ENCODE measurements around the gene CCM2.
"Not testable (repeated sequence)": the region's sequence is repeated elsewhere in the genome, so short reads cannot be mapped to it uniquely, and the experiment has no call there.

The CCM2 gene

DNA sequence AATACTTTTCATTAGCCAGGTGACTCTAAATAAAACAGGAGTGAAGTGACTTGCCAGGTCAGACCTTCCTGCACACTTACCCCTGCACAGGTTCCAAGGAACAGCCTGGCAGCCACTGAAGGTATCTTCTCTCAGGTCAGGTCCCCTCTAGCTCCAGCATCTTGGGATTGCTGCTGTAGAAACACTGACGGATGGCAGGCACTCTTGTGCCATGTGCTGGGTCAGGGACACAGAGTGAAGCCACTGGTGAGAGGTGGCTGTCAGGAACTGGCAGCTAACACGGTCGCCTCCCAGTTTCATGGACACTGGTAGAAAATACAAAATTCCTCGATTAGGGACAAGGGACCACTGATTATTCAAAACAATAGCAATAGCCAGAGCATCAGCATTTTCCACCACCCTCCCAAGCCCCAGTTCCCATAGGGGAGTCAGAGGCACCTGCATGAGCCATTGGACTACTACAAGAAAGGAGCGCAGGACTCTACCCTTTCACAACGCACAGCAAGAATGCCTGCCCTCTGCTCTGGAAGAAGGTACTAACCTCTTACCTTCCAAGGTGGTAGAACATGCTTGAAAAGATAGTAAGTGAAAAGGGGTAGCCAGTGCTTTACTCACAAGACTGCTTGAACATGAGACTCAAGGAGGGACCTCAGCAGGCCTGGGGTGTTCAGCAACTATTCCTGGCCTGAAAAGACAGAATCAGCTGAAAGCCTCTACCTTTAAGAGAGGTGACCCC is 16.1 kb upstream of the CCM2 start:
- DNase-seq = no peak

DNA sequence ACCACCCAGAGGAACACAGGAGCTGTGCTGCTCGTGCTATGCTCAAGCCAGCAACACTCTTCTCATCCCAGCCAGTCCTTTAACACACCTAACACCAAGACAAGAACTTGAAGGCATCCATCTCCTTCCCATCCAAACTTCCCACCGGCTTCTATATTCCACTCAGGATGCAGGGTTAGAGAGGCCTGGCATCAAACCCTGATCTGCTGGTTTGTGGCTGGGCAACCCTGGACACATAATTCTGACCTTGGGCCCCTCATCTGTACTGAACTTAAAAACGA is 15.6 kb upstream of the CCM2 start:
- no peak for DNase-seq

DNA sequence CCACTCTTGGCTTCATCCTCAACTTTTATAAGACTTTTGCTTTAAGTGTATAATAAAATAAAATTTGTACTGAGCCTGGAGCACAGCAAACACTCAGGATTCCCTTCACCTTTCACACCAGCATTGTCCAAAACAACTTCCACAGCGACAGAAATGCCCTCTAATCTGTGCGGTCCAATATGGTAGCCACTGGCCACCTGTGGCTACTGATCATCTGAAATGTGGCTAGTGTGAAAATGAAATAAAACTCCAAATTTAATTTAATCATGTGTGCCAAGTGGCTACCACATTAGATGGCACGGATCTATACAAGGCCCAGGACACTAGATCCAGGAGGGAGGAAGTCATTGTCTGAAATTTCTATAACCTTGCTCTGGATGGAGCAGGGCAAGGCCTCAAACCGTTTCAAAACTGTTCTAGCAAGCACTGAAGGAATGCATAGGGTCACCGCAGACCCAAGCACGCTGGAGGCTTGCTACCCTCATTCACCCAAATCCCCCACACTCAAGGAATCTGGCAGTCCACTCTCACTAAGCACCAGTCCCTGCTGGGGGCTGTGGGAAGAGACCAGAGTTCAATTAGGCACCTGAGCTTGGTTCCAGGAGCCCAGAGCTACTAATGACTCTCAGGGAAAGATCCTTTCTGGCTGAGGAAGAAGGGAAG is 14.8 kb upstream of the CCM2 start:
- no peak for DNase-seq

DNA sequence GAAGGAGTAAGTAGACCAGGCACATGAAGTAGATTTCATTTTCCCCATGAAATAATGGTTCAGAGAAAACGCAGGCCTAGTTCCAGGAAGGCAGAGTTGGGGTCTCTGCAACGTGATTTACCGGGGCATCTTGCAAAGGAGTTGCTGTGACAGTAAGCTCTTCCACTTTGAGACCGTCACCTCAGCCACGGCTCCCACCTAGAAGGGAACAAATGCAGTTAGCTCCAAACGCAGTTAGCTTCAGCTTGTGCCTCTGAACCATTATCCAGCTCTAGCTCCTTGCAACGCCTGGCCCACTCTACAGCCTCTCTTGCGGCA is 14.1 kb upstream of the CCM2 start:
- no peak for DNase-seq

GRCh38 chr7:44986218-44987053 is 13.6 kb upstream of the CCM2 start:
- peak; percentile 98 for DNase-seq

GRCh38 chr7:44987457-44987856 is 12.5 kb upstream of the CCM2 start:
- DNase-seq = no peak

DNA sequence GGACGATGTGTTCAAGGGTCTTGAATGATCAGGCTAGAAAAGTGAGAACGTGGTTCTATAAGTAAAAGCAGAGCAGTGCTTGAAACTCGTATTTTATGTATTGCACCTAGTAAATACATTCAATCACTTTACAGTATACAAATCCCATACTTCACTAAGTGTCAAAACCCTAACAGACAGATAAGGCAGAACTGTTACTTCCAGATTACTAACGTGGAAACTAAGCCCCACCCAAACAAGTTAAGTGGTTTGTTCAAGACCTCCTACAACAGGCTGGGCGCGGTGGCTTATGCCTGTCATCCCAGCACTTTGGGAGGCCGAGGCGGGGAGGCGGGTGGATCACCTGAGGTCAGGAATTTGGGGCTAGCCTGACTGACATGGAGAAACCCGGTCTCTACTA is 12.0 kb upstream of the CCM2 start:
- DNase-seq = no peak

GRCh38 chr7:44988701-44989100 is 11.3 kb upstream of the CCM2 start:
- no peak for DNase-seq

- DNase-seq = no peak
Observed at GRCh38 chr7:44989132-44989531, 10.9 kb upstream of the CCM2 start.

- no peak for DNase-seq
Observed at GRCh38 chr7:44990109-44991023, 9.6 kb upstream of the CCM2 start.

- DNase-seq = not testable (repeated sequence)
Observed at GRCh38 chr7:44992004-44992795, 7.8 kb upstream of the CCM2 start.

DNA sequence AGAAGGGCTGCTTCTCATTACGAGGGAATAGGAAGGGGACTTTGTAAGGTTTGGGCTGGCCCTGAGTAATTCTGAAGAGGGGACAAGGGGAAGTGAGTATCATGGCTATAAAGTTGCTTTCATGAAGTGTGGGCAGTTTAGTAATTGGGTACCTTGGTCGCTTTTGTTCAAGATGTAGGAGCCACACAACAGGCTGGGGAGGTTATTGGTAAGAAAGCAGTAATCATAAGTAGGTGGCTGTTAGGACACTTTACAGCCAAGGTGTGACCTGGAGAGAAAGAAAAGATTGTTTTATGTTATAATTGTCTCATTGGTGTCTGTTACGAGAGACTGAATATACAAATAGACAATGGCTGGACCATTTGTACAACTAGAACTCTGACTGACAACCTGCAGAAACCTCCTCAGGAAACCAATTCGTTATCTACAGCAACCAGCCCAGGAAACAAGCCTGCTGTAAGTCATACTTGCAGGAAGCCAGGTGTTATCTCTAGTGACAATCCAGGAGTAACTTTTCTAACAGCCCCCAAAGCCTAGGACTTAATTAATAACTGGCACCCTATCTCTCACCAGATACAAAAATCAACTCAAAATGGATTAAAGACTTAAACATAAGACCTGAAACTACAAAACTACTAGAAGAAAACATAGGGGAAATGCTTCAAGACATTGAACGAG is 5.0 kb upstream of the CCM2 start:
- DNase-seq = peak; percentile 34

- no peak for DNase-seq
Observed at GRCh38 chr7:44995555-44996493, 4.2 kb upstream of the CCM2 start.

DNA sequence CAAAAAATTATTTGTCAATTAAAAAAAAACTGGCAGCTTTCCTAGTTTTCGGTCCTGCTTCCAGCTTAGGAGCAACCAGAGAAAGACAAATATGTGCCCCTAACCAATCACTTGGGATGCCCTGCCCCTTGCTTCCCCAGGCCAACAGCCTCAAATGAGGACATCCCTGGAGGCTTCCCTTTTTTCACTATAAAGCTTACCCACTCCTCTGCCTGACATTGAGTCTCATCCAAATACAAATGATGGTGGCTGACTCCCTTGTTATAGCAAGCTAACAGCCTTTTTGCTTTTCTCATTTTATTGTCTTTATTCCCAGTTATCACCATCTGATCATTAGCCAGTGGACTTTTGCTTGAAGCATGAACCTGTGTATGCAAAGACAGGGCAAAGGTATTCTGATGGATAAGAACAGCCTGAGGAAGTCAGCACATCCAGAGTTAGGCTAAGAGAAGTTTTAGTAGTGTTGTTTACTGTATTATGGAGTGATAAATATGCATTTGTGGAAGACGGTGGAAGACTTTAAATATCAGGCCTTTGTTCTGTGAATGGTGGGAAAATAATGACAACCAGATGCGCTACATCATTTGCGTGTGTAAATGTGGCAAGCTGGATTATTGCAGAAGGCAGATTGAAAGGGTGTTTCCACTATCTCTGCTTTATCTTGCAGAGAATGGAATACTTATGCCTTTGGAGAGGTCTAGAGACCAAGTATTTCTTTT is 1.7 kb upstream of the CCM2 start:
- no peak for DNase-seq

GRCh38 chr7:44999245-45000092 is 532 bp upstream of the CCM2 start:
- DNase-seq = peak; percentile 100

GRCh38 chr7:45001138-45001694 is 1.2 kb downstream of the CCM2 start:
- DNase-seq = peak; percentile 70

GRCh38 chr7:45001826-45002225 is 1.8 kb downstream of the CCM2 start:
- no peak for DNase-seq

DNA sequence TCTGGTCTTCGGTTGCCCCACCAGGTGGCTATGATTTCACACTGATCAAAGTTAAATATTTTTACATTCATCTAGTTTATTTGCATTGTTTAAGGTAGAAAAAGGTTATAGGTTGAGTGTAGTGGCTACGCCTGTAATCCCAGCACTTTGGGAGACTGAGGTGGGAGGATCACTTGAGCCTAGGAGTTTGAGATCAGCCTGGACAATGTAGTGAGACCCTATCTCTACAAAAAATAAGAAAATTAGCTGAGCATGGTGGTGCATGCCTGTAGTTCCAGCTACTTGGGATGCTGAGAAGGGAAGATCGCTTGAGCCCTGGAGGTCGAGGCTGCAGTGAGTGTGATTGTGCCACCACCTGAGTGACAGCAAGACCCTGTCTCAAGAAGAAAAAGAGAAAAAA is 3.8 kb downstream of the CCM2 start:
- DNase-seq = no peak

DNA sequence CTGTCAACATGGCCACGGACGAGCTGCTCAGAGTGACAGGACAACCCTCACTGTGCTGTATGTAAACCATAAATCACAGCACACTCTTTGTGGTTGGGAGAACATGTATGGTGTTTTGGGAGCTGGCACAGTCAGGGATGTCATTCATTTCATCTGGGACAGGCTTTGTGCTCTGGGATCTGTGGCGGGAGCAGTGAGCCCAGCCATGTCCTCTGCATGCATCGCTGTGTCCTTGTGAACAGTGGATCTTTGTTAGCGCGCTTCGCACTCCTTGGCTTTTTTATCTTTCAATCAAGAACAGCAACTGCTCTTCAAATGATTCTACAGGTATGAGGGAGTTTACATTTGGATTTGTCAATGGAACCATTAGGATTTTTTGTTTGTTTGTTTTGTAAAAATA is 7.1 kb downstream of the CCM2 start:
- no peak for DNase-seq

Data from activated CD4-positive, alpha-beta T cell treated with anti-CD3 and anti-CD28 coated beads, Interleukin-10, Interleukin-2, amounts not matched to agents 100 ng/mL and 50 ng/mL, durations not matched to agents 16 hours and 8 hours (primary cell).